SK-N-MC (cell line): ENCODE results near the gene MTHFS.

Source experiments
- EZH2 ChIP-seq: fragments of 200-600 bp; sonication (generic); IDR thresholded peaks from one replicate; pipeline ENCODE4 v1.6.1; 2017; ENCODE audit warnings: antibody characterized with exemption
- POLR2AphosphoS5 ChIP-seq: IDR thresholded peaks from 2 replicates; pipeline ENCODE4 v1.6.1; 2012; ENCODE audit warnings: mild to moderate bottlenecking, low read depth, low read length, borderline replicate concordance

- TF ChIP-seq POLR2AphosphoS5 (no peak), EZH2 (no peak)
Observed at GRCh38 chr15:79881668-79882067, 15.1 kb downstream of the MTHFS start.
